IPS-20b (cell line): Measurements from ENCODE around the gene EFHD2.

Source experiments
- H3K27ac ChIP-seq: one replicate; pipeline ENCODE4 v1.5.1; 2013; ENCODE audit warnings: low read length
- H3K27me3 ChIP-seq: 2 replicates; pipeline ENCODE4 v1.6.1; 2013; ENCODE audit warnings: mild to moderate bottlenecking, low read length, inconsistent platforms; ENCODE audit not compliant: insufficient read depth
- H3K36me3 ChIP-seq: 2 replicates; pipeline ENCODE4 v1.6.1; 2013; ENCODE audit warnings: low read depth, mild to moderate bottlenecking, inconsistent platforms, low read length, moderate library complexity; ENCODE audit not compliant: insufficient read depth
- H3K4me1 ChIP-seq: 2 replicates; pipeline ENCODE4 v1.6.1; 2013; ENCODE audit warnings: mild to moderate bottlenecking, control low read depth, inconsistent platforms, low read length, moderate library complexity; ENCODE audit not compliant: insufficient read depth
- H3K4me3 ChIP-seq: 2 replicates; pipeline ENCODE4 v1.5.1; 2013; ENCODE audit warnings: mild to moderate bottlenecking, low read length, inconsistent platforms
- H3K9ac ChIP-seq: 2 replicates; pipeline ENCODE4 v1.6.1; 2013; ENCODE audit warnings: low read depth, mild to moderate bottlenecking, inconsistent platforms, low read length, moderate library complexity
- H3K9me3 ChIP-seq: 2 replicates; pipeline ENCODE4 v1.6.1; 2013; ENCODE audit warnings: mild to moderate bottlenecking, low read depth, low read length, inconsistent platforms; ENCODE audit not compliant: insufficient read depth

The EFHD2 gene

GRCh38 chr1:15439325-15439724 lies 29.6 kb downstream of the EFHD2 start:
- H3K4me3 ChIP-seq, result no peak overlapping the region
- no peaks in the 10 kb centered on the region for H3K36me3 ChIP-seq
- no peaks in the 10 kb centered on the region for H3K27me3 ChIP-seq
- no peak overlapping the region for H3K9ac ChIP-seq
- H3K27ac ChIP-seq, result no peak overlapping the region
- no peaks in the 10 kb centered on the region for H3K4me1 ChIP-seq
- no peaks in the 10 kb centered on the region for H3K9me3 ChIP-seq

- H3K4me1 ChIP-seq, result no peaks in the 10 kb centered on the region
- no peak overlapping the region for H3K9ac ChIP-seq
- H3K27ac ChIP-seq, result no peak overlapping the region
- H3K4me3 ChIP-seq, result no peak overlapping the region
- H3K27me3 ChIP-seq, result no peaks in the 10 kb centered on the region
- H3K9me3 ChIP-seq, result no peaks in the 10 kb centered on the region
- H3K36me3 ChIP-seq, result no peaks in the 10 kb centered on the region
Observed at GRCh38 chr1:15440357-15440756, 30.7 kb downstream of the EFHD2 start.

- H3K27me3 ChIP-seq, result no peaks in the 10 kb centered on the region
- H3K4me3 ChIP-seq, result no peak overlapping the region
- no peaks in the 10 kb centered on the region for H3K36me3 ChIP-seq
- no peak overlapping the region for H3K27ac ChIP-seq
- no peaks in the 10 kb centered on the region for H3K4me1 ChIP-seq
- no peak overlapping the region for H3K9ac ChIP-seq
- no peaks in the 10 kb centered on the region for H3K9me3 ChIP-seq
Observed at GRCh38 chr1:15441247-15441646, 31.6 kb downstream of the EFHD2 start.

- Histone ChIP-seq H3K36me3 (no peaks in the 10 kb centered on the region), H3K27me3 (no peaks in the 10 kb centered on the region), H3K4me1 (no peaks in the 10 kb centered on the region), H3K27ac (no peak overlapping the region), H3K4me3 (no peak overlapping the region), H3K9me3 (no peaks in the 10 kb centered on the region), H3K9ac (no peak overlapping the region)
Observed at GRCh38 chr1:15442119-15442518, 32.4 kb downstream of the EFHD2 start.

- no peak overlapping the region for H3K27ac ChIP-seq
- H3K9me3 ChIP-seq, result no peaks in the 10 kb centered on the region
- no peak overlapping the region for H3K4me3 ChIP-seq
- no peaks in the 10 kb centered on the region for H3K27me3 ChIP-seq
- H3K9ac ChIP-seq, result no peak overlapping the region
- H3K36me3 ChIP-seq, result no peaks in the 10 kb centered on the region
- no peaks in the 10 kb centered on the region for H3K4me1 ChIP-seq
Observed at GRCh38 chr1:15442759-15443158, 33.1 kb downstream of the EFHD2 start.

GRCh38 chr1:15443281-15443680 lies 33.6 kb downstream of the EFHD2 start:
- Histone ChIP-seq H3K4me1 (no peaks in the 10 kb centered on the region), H3K4me3 (no peak overlapping the region), H3K27me3 (no peaks in the 10 kb centered on the region), H3K27ac (no peak overlapping the region), H3K9me3 (no peaks in the 10 kb centered on the region), H3K9ac (no peak overlapping the region), H3K36me3 (no peaks in the 10 kb centered on the region)

GRCh38 chr1:15444468-15445389 lies 35.0 kb downstream of the EFHD2 start:
- Histone ChIP-seq H3K9ac (no peak overlapping the region), H3K4me3 (no peak overlapping the region), H3K4me1 (no peaks in the 10 kb centered on the region), H3K36me3 (no peaks in the 10 kb centered on the region), H3K27me3 (no peaks in the 10 kb centered on the region), H3K9me3 (no peaks in the 10 kb centered on the region), H3K27ac (no peak overlapping the region)

- H3K27me3 ChIP-seq, result no peaks in the 10 kb centered on the region
- no peaks in the 10 kb centered on the region for H3K4me1 ChIP-seq
- no peaks in the 10 kb centered on the region for H3K36me3 ChIP-seq
- H3K27ac ChIP-seq, result no peak overlapping the region
- H3K9me3 ChIP-seq, result no peaks in the 10 kb centered on the region
- no peak overlapping the region for H3K4me3 ChIP-seq
- H3K9ac ChIP-seq, result no peak overlapping the region
Observed at GRCh38 chr1:15445390-15446122, 35.9 kb downstream of the EFHD2 start.

GRCh38 chr1:15446212-15446611 lies 36.5 kb downstream of the EFHD2 start:
- H3K9ac ChIP-seq, result no peak overlapping the region
- H3K27me3 ChIP-seq, result no peaks in the 10 kb centered on the region
- H3K27ac ChIP-seq, result no peak overlapping the region
- no peaks in the 10 kb centered on the region for H3K4me1 ChIP-seq
- no peaks in the 10 kb centered on the region for H3K9me3 ChIP-seq
- H3K4me3 ChIP-seq, result no peak overlapping the region
- H3K36me3 ChIP-seq, result no peaks in the 10 kb centered on the region

- no peaks in the 10 kb centered on the region for H3K27me3 ChIP-seq
- H3K36me3 ChIP-seq, result no peaks in the 10 kb centered on the region
- no peak overlapping the region for H3K4me3 ChIP-seq
- no peaks in the 10 kb centered on the region for H3K9me3 ChIP-seq
- no peaks in the 10 kb centered on the region for H3K4me1 ChIP-seq
- H3K27ac ChIP-seq, result no peak overlapping the region
- no peak overlapping the region for H3K9ac ChIP-seq
Observed at GRCh38 chr1:15448877-15449462, 39.3 kb downstream of the EFHD2 start.

GRCh38 chr1:15449567-15449966 lies 39.9 kb downstream of the EFHD2 start:
- no peaks in the 10 kb centered on the region for H3K36me3 ChIP-seq
- no peak overlapping the region for H3K27ac ChIP-seq
- no peaks in the 10 kb centered on the region for H3K4me1 ChIP-seq
- H3K4me3 ChIP-seq, result no peak overlapping the region
- no peaks in the 10 kb centered on the region for H3K27me3 ChIP-seq
- no peak overlapping the region for H3K9ac ChIP-seq
- no peaks in the 10 kb centered on the region for H3K9me3 ChIP-seq
